Trophoblast cell (in vitro differentiated cells and primary cell): ENCODE results near the gene RNFT2.

Source experiments
- DNase-seq, 2 donors: peaks; one replicate each; pipeline ENCODE4 v3.0.0-alpha.2; 2016
- H2AFZ ChIP-seq: 2 replicates; pipeline ENCODE4 v1.6.1; 2013; ENCODE audit warnings: low read length, moderate library complexity, mild to moderate bottlenecking; ENCODE audit not compliant: insufficient read depth, poor library complexity
- H2AK5ac ChIP-seq: 2 replicates; pipeline ENCODE4 v1.6.1; 2013; ENCODE audit warnings: mild to moderate bottlenecking, low read length
- H2BK120ac ChIP-seq: 2 replicates; pipeline ENCODE4 v1.6.1; 2013; ENCODE audit warnings: low read length, mild to moderate bottlenecking, moderate library complexity; ENCODE audit not compliant: insufficient read depth, poor library complexity
- H2BK12ac ChIP-seq: 2 replicates; pipeline ENCODE4 v1.6.1; 2013; ENCODE audit warnings: mild to moderate bottlenecking, low read length, moderate library complexity
- H2BK5ac ChIP-seq: 2 replicates; pipeline ENCODE4 v1.6.1; 2013; ENCODE audit warnings: low read length, low read depth, moderate library complexity, mild to moderate bottlenecking; ENCODE audit not compliant: poor library complexity
- H3K14ac ChIP-seq: 2 replicates; pipeline ENCODE4 v1.6.1; 2013; ENCODE audit warnings: mild to moderate bottlenecking, low read length
- H3K18ac ChIP-seq: 2 replicates; pipeline ENCODE4 v1.6.1; 2013; ENCODE audit warnings: mild to moderate bottlenecking, low read length
- H3K23ac ChIP-seq: 2 replicates; pipeline ENCODE4 v1.6.1; 2013; ENCODE audit warnings: low read length
- H3K27ac ChIP-seq: 2 replicates; pipeline ENCODE4 v1.5.1; 2013; ENCODE audit warnings: low read depth, mild to moderate bottlenecking, inconsistent platforms, low read length, moderate library complexity
- H3K27me3 ChIP-seq: 2 replicates; pipeline ENCODE4 v1.6.1; 2013; ENCODE audit warnings: inconsistent platforms, mild to moderate bottlenecking, low read length, moderate library complexity; ENCODE audit not compliant: insufficient read depth
- H3K36me3 ChIP-seq, 2 experiments: 1 replicate in 1 of 2; 2 replicates in 1 of 2; pipeline ENCODE4 v1.6.1; 2013; ENCODE audit warnings: low read length in 2 of 2, mild to moderate bottlenecking in 2 of 2, moderate library complexity in 1 of 2; ENCODE audit not compliant: insufficient read depth in 2 of 2, control insufficient read depth in 1 of 2
- H3K4ac ChIP-seq: 2 replicates; pipeline ENCODE4 v1.6.1; 2013; ENCODE audit warnings: low read depth, mild to moderate bottlenecking, low read length, moderate library complexity
- H3K4me1 ChIP-seq, 2 experiments: 1 replicate in 1 of 2; 2 replicates in 1 of 2; pipeline ENCODE4 v1.6.1; 2013; ENCODE audit warnings: low read length in 2 of 2, mild to moderate bottlenecking in 2 of 2, moderate library complexity in 1 of 2; ENCODE audit not compliant: insufficient read depth in 2 of 2, control insufficient read depth in 1 of 2
- H3K4me2 ChIP-seq: 2 replicates; pipeline ENCODE4 v1.6.1; 2013; ENCODE audit warnings: inconsistent platforms, mild to moderate bottlenecking, low read length, moderate library complexity
- H3K4me3 ChIP-seq: 2 replicates; pipeline ENCODE4 v1.5.1; 2013; ENCODE audit warnings: mild to moderate bottlenecking, low read depth, low read length, inconsistent platforms
- H3K79me1 ChIP-seq: one replicate; pipeline ENCODE4 v1.6.1; 2013; ENCODE audit warnings: low read length
- H3K79me2 ChIP-seq: 2 replicates; pipeline ENCODE4 v1.6.1; 2013; ENCODE audit warnings: low read length, mild to moderate bottlenecking; ENCODE audit not compliant: control insufficient read depth, insufficient read depth, poor library complexity
- H3K9ac ChIP-seq: 2 replicates; pipeline ENCODE4 v1.6.1; 2013; ENCODE audit warnings: mild to moderate bottlenecking, low read length
- H3K9me3 ChIP-seq: 2 replicates; pipeline ENCODE4 v1.6.1; 2013; ENCODE audit warnings: low read depth, mild to moderate bottlenecking, control low read depth, inconsistent platforms, low read length; ENCODE audit not compliant: insufficient read depth
- H4K12ac ChIP-seq: 2 replicates; pipeline ENCODE4 v1.6.1; 2013; ENCODE audit warnings: low read depth, mild to moderate bottlenecking, low read length, moderate library complexity
- H4K8ac ChIP-seq: 2 replicates; pipeline ENCODE4 v1.6.1; 2013; ENCODE audit warnings: low read depth, mild to moderate bottlenecking, low read length, moderate library complexity
- H4K91ac ChIP-seq: one replicate; pipeline ENCODE4 v1.6.1; 2013; ENCODE audit warnings: low read depth, mild to moderate bottlenecking, low read length, moderate library complexity
- WGBS: extraction: QIAGEN DNeasy Blood & Tissue Kit; methylation state at CpG from one replicate; pipeline ENCODE4 v1.1.7; 2013; ENCODE audit warnings: missing lambda C conversion rate; ENCODE audit not compliant: insufficient read length, insufficient coverage; ENCODE audit errors: extremely low coverage; 5-methylcytosine and 5-hydroxymethylcytosine counted together

RNFT2 gene

DNA sequence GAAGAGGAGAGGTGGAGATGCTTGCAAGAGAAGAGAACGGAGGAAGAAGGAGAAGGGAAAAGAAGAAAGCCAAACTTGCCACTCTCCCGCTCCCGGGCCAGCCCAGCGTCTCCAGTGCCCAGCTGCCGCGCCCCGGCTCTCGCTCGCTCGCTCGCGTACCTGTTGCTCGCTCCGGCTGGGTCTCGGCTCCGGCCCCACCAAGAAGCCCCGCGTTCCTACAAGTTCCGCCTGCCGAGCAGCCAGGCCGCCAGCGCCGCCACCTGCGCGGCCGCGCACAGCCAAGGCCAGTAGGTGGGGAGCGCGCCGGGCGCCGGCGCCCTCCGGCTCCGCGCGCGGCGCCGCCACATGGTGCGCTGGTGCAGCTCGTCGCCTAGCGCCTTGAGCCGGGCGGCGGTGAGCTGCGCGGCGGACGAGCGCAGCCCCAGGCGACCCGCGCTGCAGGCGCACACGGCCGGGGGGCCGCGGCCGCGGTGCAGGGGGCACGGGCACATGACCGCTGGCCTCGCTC is 142.8 kb downstream of the RNFT2 start:
- H3K4me3 ChIP-seq, result peak overlapping the region; percentile 61
- no peak overlapping the region for H3K23ac ChIP-seq
- H3K36me3 ChIP-seq, result no peaks in the 10 kb centered on the region
- H3K79me2 ChIP-seq, result no peaks in the 10 kb centered on the region
- peak overlapping the region; percentile 99 for H3K4me2 ChIP-seq
- peak; percentile 33 to 73 for DNase-seq
- WGBS, result no CpG with 5 or more reads among the region's 65 CpGs
- H4K12ac ChIP-seq, result no peak overlapping the region
- H3K9ac ChIP-seq, result no peak overlapping the region
- H3K9me3 ChIP-seq, result no peaks in the 10 kb centered on the region
- no peak overlapping the region for H2BK12ac ChIP-seq
- H3K4me1 ChIP-seq, result peaks cover 20 to 22% of the 10 kb centered on the region in 2 experiments
- H3K27me3 ChIP-seq, result peaks cover 48% of the 10 kb centered on the region
- H2BK5ac ChIP-seq, result no peak overlapping the region
- H3K14ac ChIP-seq, result no peak overlapping the region
- H3K79me1 ChIP-seq, result no peaks in the 10 kb centered on the region
- H2AK5ac ChIP-seq, result no peak overlapping the region
- H2BK120ac ChIP-seq, result no peak overlapping the region
- H2AFZ ChIP-seq, result peak overlapping the region; percentile 6
- H3K4ac ChIP-seq, result no peak overlapping the region
- no peak overlapping the region for H4K8ac ChIP-seq
- no peak overlapping the region for H3K27ac ChIP-seq
- H3K18ac ChIP-seq, result no peak overlapping the region
- no peak overlapping the region for H4K91ac ChIP-seq

- no peaks in the 10 kb centered on the region for H3K9me3 ChIP-seq
- H3K27ac ChIP-seq, result no peak within 1 kb of the TSS
- H4K12ac ChIP-seq, result no peak within 1 kb of the TSS
- no peak within 1 kb of the TSS for H2BK5ac ChIP-seq
- H3K14ac ChIP-seq, result no peak within 1 kb of the TSS
- H2BK12ac ChIP-seq, result no peak within 1 kb of the TSS
- no peaks in the 10 kb centered on the region for H3K36me3 ChIP-seq
- H3K27me3 ChIP-seq, result peaks cover 48% of the 10 kb centered on the region
- no peak within 1 kb of the TSS for H3K9ac ChIP-seq
- no peak within 1 kb of the TSS for H4K91ac ChIP-seq
- WGBS, result no CpG with 5 or more reads among the region's 49 CpGs
- peak within 1 kb of the TSS; percentile 99 for H3K4me2 ChIP-seq
- no peak within 1 kb of the TSS for H3K4ac ChIP-seq
- peak within 1 kb of the TSS; percentile 6 for H2AFZ ChIP-seq
- H3K4me3 ChIP-seq, result peak within 1 kb of the TSS; percentile 61
- no peak within 1 kb of the TSS for H4K8ac ChIP-seq
- H2AK5ac ChIP-seq, result no peak within 1 kb of the TSS
- H3K18ac ChIP-seq, result no peak within 1 kb of the TSS
- no peak for DNase-seq
- no peak within 1 kb of the TSS for H2BK120ac ChIP-seq
- H3K23ac ChIP-seq, result no peak within 1 kb of the TSS
- H3K79me2 ChIP-seq, result no peaks in the 10 kb centered on the region
- H3K4me1 ChIP-seq, result peaks cover 15 to 17% of the 10 kb centered on the region in 2 experiments
- H3K79me1 ChIP-seq, result no peaks in the 10 kb centered on the region
These were observed 143.3 kb downstream of the RNFT2 start, which contains the start of gene HRK for GRCh38 chr12:116881325-116881876. Gene HRK (minus strand): TSS chr12:116881441. CDS start chr12:116881307, 134 bp downstream.

DNA sequence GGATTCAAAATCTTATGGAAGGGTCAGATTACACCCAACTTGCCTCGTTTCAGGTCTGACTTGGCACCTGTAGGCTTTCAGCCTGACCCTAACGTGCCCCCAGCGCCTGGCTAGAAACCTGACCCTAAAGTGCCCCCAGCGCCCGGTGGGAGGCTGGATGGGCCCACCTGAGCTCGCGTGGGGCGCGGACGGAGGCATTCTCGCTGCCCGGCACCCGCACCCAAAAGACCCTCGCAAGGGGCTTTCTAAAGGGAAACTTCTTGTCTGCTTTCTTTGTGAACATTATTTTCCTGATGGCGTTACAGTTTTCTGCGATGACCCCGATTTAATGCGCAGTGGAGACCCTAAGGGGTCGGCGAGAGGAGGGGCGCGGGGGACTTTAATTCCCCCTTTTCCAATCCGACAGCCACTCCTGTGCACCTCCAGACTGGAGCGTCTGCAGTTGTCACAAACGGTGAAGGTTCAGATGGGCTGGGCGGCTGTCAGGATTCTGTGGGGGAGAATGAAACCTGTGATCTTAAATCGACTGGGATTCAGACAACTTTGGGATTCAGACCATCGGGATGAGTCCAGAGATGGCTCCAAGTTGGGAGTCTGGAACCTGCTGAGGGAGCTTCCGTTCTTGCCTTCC is 143.9 kb downstream of the RNFT2 start:
- no peak overlapping the region for H3K4ac ChIP-seq
- H3K14ac ChIP-seq, result no peak overlapping the region
- no peak for DNase-seq
- peak overlapping the region; percentile 99 for H3K4me2 ChIP-seq
- no peak overlapping the region for H2AFZ ChIP-seq
- no peak overlapping the region for H4K12ac ChIP-seq
- no peak overlapping the region for H4K8ac ChIP-seq
- no peaks in the 10 kb centered on the region for H3K9me3 ChIP-seq
- no CpG with 5 or more reads among the region's 29 CpGs for WGBS
- H2AK5ac ChIP-seq, result no peak overlapping the region
- H3K4me3 ChIP-seq, result no peak overlapping the region
- H3K79me2 ChIP-seq, result no peaks in the 10 kb centered on the region
- no peak overlapping the region for H3K23ac ChIP-seq
- no peak overlapping the region for H2BK120ac ChIP-seq
- no peaks in the 10 kb centered on the region for H3K79me1 ChIP-seq
- no peak overlapping the region for H4K91ac ChIP-seq
- H3K9ac ChIP-seq, result no peak overlapping the region
- H3K27me3 ChIP-seq, result peaks cover 48% of the 10 kb centered on the region
- no peak overlapping the region for H2BK5ac ChIP-seq
- H3K27ac ChIP-seq, result no peak overlapping the region
- H3K4me1 ChIP-seq, result peaks cover 13 to 15% of the 10 kb centered on the region in 2 experiments
- H3K36me3 ChIP-seq, result no peaks in the 10 kb centered on the region
- H3K18ac ChIP-seq, result no peak overlapping the region
- H2BK12ac ChIP-seq, result no peak overlapping the region

DNA sequence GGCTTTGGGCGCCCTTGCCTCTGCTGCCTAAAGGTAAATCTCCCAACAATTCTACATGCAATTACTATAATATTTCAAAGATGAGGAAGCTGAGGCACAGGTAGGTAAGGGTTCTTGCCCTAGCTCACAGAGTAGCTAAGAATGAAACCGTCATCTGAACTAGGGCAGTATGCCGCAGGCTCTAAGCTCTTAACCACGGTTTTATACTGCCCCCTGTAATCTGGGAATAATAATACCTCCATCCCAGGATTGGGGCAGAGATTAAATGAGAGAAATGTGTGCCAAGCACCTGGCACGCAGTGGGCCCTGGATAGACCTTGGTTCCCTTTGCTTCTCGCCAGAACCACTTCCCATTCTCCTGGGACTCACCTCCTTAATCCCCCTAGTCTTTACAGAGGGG is 144.6 kb downstream of the RNFT2 start:
- Histone ChIP-seq H4K8ac (no peak overlapping the region), H3K27me3 (peaks cover 48% of the 10 kb centered on the region), H3K4me3 (no peak overlapping the region), H3K14ac (no peak overlapping the region), H3K27ac (no peak overlapping the region), H3K79me1 (no peaks in the 10 kb centered on the region), H3K36me3 (no peaks in the 10 kb centered on the region), H2BK5ac (no peak overlapping the region), H3K4me1 (peaks cover 13 to 15% of the 10 kb centered on the region in 2 experiments), H2AFZ (no peak overlapping the region), H2AK5ac (no peak overlapping the region), H4K91ac (no peak overlapping the region), H3K18ac (no peak overlapping the region), H3K23ac (no peak overlapping the region), H2BK120ac (no peak overlapping the region), H2BK12ac (no peak overlapping the region), H3K9me3 (no peaks in the 10 kb centered on the region), H3K4me2 (no peak overlapping the region), H3K79me2 (no peaks in the 10 kb centered on the region), H3K9ac (no peak overlapping the region), H3K4ac (no peak overlapping the region), H4K12ac (no peak overlapping the region)
- DNase-seq, result no peak
- WGBS, result no CpG with 5 or more reads among the region's 6 CpGs
